Central memory CD8-positive, alpha-beta T cell (primary cell): ENCODE results near the gene ACTR5.

ENCODE experiments used
- ATAC-seq: fragments of 150-1000 bp; cut with Tn5 transposase; replicated peaks from 2 replicates; pipeline ENCODE4 v1.10.0; 2022; ENCODE audit warnings: mild to moderate bottlenecking, moderate FRiP score, moderate number of reproducible peaks; ENCODE audit not compliant: poor library complexity, severe bottlenecking; ENCODE audit errors: extremely low read depth
- DNase-seq, 2 donors: peaks; one replicate each; pipeline ENCODE4 v3.0.0; 2021; ENCODE audit warnings: low spot score in 2 of 2
- H3K27ac Mint-ChIP-seq: one replicate; pipeline ENCODE4 v1.8.0; 2022; ENCODE audit warnings: low read depth, mild to moderate bottlenecking, moderate library complexity, mixed read lengths
- H3K27me3 Mint-ChIP-seq: one replicate; pipeline ENCODE4 v1.8.0; 2022; ENCODE audit warnings: mixed read lengths
- H3K36me3 Mint-ChIP-seq: one replicate; pipeline ENCODE4 v1.8.0; 2022; ENCODE audit warnings: mild to moderate bottlenecking, moderate library complexity, mixed read lengths; ENCODE audit not compliant: insufficient read depth
- H3K4me1 Mint-ChIP-seq: one replicate; pipeline ENCODE4 v1.8.0; 2022; ENCODE audit warnings: mixed read lengths
- H3K4me3 Mint-ChIP-seq: one replicate; pipeline ENCODE4 v1.8.0; 2022; ENCODE audit warnings: mild to moderate bottlenecking, moderate library complexity, mixed read lengths
- H3K9me3 Mint-ChIP-seq: one replicate; pipeline ENCODE4 v1.8.0; 2022; ENCODE audit warnings: mixed read lengths

ACTR5 gene

DNA sequence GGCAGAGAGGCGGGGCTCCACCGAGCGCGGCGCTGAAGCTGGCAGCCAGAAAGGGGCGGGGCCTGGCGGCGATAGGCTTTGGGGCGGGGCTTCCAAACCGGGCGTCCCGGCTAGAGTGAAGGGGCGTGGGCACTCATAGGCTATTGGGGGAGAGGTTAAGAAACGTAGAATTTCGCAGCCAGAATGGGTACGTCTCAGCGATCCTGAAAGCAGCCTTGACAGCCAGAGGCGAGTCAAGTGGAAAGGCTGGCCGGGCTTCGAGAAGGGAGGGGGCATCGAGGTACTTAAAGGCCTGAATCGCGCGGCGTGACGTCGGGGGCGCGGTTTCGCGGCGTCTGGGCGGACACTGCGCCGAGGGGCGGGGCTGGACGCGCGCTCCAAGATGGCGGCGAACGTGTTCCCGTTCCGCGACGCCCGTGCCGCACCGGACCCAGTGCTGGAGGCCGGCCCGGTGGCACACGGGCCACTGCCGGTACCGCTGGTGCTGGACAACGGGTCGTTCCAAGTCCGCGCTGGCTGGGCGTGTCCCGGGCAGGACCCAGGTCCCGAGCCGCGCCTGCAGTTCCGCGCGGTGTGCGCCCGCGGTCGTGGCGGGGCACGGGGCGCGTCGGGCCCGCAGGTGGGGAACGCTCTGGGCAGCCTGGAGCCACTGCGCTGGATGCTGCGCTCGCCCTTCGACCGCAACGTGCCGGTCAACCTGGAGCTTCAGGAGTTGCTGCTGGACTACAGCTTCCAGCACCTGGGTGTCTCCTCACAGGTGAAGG is at the start of gene ACTR5:
TSS of gene ACTR5 (plus strand) at position 364 of the 764 bp plus-strand sequence. CDS start at position 383, 19 bp downstream.
- peaks cover 32% of the 10 kb centered on the region for H3K4me1 Mint-ChIP-seq
- DNase-seq (peak; percentile 97 to 99), ATAC-seq (peak; percentile 87)
- H3K9me3 Mint-ChIP-seq, result no peaks in the 10 kb centered on the region
- peak within 1 kb of the TSS; percentile 99 for H3K27ac Mint-ChIP-seq
- H3K4me3 Mint-ChIP-seq, result peak within 1 kb of the TSS; percentile 97
- no peaks in the 10 kb centered on the region for H3K27me3 Mint-ChIP-seq
- H3K36me3 Mint-ChIP-seq, result peaks cover 16% of the 10 kb centered on the region

DNA sequence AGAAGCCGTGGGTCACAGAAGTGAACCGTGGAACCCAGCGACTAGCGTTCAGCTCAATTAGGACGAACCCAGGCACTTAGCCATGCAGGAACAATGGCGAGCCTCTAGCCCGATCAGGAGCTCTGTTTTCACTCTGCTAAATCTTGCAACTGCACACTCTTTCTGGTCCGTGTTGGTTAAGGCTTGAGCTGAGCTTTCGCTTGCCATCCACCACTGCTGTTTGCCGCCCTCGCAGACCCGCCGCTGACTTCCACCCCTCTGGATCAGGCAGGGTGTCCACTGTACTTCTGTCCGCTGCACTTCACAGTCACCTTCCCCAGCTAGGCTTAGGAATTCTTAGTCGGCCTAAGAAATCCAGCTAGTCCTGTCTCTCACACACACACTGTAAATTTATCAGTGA is 49.7 kb upstream of the ACTR5 start:
- H3K4me3 Mint-ChIP-seq, result no peak overlapping the region
- H3K27me3 Mint-ChIP-seq, result peaks cover 28% of the 10 kb centered on the region
- H3K9me3 Mint-ChIP-seq, result peaks cover 7% of the 10 kb centered on the region
- DNase-seq, result no peak
- no peak overlapping the region for H3K27ac Mint-ChIP-seq
- no peaks in the 10 kb centered on the region for H3K4me1 Mint-ChIP-seq
- no peaks in the 10 kb centered on the region for H3K36me3 Mint-ChIP-seq
- ATAC-seq, result no peak

DNA sequence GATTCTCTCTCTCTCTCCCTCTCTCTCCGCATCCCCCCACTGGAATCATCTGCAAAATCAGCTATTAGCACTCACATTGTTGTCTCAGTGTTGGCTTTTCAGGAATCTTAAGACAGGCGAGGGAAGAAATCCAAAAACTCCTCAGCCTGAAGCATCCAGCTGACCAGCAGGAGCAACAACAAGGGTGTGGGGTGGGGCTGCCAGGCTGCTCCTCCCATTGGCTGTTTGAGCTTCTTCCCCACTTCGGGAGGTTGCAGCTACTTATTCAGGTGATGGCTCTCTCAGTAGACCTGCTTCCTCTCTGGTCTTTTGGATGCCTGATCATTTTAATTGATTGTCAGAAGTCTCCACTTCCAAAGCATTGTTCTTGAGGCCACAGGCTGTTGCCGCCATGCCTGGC is 48.1 kb upstream of the ACTR5 start:
- DNase-seq, result no peak
- Mint-ChIP-seq H3K27me3 (peaks cover 41% of the 10 kb centered on the region), H3K27ac (no peak overlapping the region), H3K4me3 (no peak overlapping the region), H3K9me3 (no peaks in the 10 kb centered on the region), H3K36me3 (no peaks in the 10 kb centered on the region), H3K4me1 (no peaks in the 10 kb centered on the region)
- no peak for ATAC-seq

DNA sequence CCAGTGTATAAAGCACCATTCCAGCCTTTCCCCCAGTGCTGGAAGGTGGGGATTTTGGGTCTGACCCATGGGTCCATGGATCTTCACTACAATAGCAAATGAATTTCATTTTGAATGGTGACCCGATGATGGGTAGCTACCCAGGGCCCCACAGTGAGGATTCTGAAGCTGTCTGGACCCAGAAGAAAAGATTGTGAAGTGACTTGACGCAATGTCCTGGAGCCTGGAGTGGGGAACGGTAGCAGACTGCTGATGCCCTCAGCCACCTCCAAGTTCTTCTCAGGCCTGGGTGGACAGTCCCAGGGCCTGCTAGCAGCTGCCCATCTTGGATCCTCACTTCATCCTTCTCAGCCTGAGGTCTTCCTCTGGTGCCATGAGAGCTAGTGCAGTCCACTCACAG is 47.3 kb upstream of the ACTR5 start:
- no peaks in the 10 kb centered on the region for H3K9me3 Mint-ChIP-seq
- no peaks in the 10 kb centered on the region for H3K4me1 Mint-ChIP-seq
- ATAC-seq, result no peak

DNA sequence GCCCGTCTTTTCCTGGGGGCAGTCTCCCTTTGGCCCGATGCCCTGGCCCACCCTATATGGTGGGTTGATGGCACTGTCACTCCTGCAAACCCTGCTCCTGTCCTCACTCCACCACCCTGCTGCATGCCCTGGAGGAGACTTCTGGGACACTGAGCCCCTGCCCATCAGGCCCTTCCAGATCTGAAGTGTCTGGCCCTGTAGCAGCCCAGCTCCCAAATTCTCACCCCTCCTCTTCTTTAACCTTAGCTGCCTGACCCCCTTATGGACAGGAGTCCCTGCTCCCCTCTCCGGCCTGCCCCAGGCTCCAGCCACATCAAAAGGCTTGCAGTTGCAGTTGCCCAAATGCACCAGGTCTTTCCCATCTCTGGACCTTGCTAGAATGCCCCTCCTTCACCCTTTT is 44.7 kb upstream of the ACTR5 start:
- ATAC-seq (no peak), DNase-seq (no peak)
- Mint-ChIP-seq H3K4me1 (no peaks in the 10 kb centered on the region), H3K27ac (no peak overlapping the region), H3K36me3 (no peaks in the 10 kb centered on the region), H3K4me3 (no peak overlapping the region), H3K9me3 (no peaks in the 10 kb centered on the region), H3K27me3 (peaks cover 56% of the 10 kb centered on the region)

More for the DNA sequence above, 47.3 kb upstream of the ACTR5 start:
- DNase-seq, result no peak
- Mint-ChIP-seq H3K27ac (no peak overlapping the region), H3K4me3 (no peak overlapping the region), H3K27me3 (peaks cover 41% of the 10 kb centered on the region), H3K36me3 (no peaks in the 10 kb centered on the region)

DNA sequence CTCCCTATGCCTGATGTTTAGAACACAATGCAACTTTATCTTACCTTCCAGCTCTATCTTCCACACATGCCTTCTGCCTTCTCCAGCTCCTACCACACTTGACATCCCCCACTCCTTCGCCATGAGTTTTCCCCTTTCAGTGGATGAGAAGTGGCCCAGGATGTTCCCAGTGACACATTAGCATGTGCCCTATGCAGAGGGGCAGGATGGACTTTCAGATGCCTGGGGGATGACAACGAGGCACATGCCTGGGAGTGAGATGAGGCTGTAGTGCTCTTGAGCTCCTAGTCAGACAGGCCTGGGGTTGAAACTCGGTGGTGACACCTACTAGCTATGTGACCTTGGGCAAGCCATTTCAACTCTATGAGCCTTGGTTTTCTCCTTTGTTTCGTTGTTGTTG is 44.1 kb upstream of the ACTR5 start:
- peaks cover 62% of the 10 kb centered on the region for H3K27me3 Mint-ChIP-seq
- no peak overlapping the region for H3K27ac Mint-ChIP-seq
- ATAC-seq (no peak), DNase-seq (no peak)
- H3K9me3 Mint-ChIP-seq, result no peaks in the 10 kb centered on the region
- no peak overlapping the region for H3K4me3 Mint-ChIP-seq
- no peaks in the 10 kb centered on the region for H3K36me3 Mint-ChIP-seq
- no peaks in the 10 kb centered on the region for H3K4me1 Mint-ChIP-seq

DNA sequence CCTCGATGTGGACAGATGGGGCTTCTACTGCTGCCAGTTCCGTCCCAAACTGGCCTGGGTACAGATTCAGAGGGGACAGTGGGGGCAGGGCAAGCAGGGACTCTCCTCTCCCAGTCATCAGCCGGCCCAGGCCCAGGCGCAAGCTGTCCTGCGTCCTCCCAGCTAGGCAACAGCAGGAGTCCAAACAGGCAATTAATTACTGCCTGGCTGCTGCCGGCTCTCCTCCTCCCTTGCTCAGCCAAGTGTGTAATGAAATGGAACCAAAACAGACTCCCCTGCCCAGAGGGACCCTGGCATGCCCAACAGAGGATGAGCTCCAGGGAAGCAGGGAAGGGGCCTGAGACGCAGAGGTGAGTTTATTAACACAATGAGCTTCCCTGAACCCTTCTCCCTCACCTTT is 41.8 kb upstream of the ACTR5 start:
- Mint-ChIP-seq H3K27ac (no peak overlapping the region), H3K9me3 (no peaks in the 10 kb centered on the region), H3K36me3 (no peaks in the 10 kb centered on the region), H3K4me1 (no peaks in the 10 kb centered on the region), H3K4me3 (no peak overlapping the region), H3K27me3 (peaks cover 65% of the 10 kb centered on the region)
- ATAC-seq, result no peak
- DNase-seq, result no peak

DNA sequence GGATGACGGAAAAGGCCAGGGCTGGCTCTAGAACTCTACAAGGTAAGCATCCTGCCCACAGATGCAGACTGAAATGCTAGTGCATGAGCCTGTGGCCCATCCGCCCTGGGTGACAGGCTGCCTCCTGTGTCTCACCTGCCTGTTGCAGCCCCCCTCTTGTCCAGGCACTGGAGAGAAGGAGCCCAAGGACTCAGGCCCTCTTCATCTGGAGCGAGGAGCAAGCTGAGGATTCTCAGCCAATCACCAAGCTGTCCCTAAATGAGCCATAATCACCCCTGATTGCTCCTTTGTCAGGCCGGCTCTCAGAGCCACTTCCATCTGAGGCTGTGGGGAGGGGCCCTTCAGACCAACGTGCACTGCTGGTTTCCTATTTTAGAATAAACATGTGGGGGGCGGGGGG is 34.0 kb upstream of the ACTR5 start:
- no peak for ATAC-seq
- no peak for DNase-seq
- H3K4me1 Mint-ChIP-seq, result no peaks in the 10 kb centered on the region
- no peak overlapping the region for H3K27ac Mint-ChIP-seq
- peaks cover 79% of the 10 kb centered on the region for H3K27me3 Mint-ChIP-seq
- H3K9me3 Mint-ChIP-seq, result no peaks in the 10 kb centered on the region
- no peak overlapping the region for H3K4me3 Mint-ChIP-seq
- H3K36me3 Mint-ChIP-seq, result no peaks in the 10 kb centered on the region

DNA sequence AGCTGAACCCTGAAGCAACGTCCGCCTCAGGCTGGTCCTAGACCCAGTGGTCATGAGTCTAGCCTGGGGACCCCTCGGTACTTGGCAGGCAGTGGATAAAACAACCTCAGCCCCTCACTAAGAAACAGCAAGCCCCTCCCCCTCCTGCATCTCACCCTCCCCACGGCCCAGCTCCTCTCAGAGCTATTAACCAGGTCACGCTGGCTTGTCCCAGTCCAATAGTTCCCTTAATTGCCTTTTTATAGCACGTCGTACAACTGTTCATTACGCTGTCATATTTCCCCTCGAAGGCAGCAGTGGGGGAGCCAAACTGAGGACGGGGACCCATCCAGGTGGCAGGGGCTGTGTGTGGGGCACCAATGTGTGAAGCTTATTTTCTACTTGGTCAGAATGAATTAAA is 32.6 kb upstream of the ACTR5 start:
- H3K27me3 Mint-ChIP-seq, result peaks cover 85% of the 10 kb centered on the region
- DNase-seq, result no peak
- no peak for ATAC-seq
- H3K9me3 Mint-ChIP-seq, result no peaks in the 10 kb centered on the region
- no peak overlapping the region for H3K4me3 Mint-ChIP-seq
- H3K36me3 Mint-ChIP-seq, result no peaks in the 10 kb centered on the region
- no peaks in the 10 kb centered on the region for H3K4me1 Mint-ChIP-seq
- H3K27ac Mint-ChIP-seq, result no peak overlapping the region

DNA sequence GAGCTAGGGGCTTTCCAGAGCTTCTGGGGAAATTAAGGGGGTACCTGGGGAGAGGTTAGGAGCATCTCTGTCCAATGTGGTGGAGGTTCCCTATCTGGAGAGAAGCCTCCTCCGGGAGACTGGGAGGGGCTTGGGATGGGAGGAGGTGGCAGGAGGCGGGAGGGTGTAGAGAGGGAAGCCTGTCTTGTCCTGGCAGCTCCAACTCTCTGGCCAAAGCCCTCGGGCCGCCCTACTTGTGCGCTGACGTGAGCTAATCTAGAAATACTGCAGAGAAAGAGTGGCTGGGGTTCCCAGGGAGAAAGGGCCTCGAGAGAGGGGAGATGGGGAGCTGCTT is 25.6 kb upstream of the ACTR5 start:
- peak overlapping the region; percentile 51 for H3K27ac Mint-ChIP-seq
- no peak for ATAC-seq
- peaks cover 21% of the 10 kb centered on the region for H3K36me3 Mint-ChIP-seq
- DNase-seq, result no peak
- H3K4me1 Mint-ChIP-seq, result peaks cover 31% of the 10 kb centered on the region
- H3K9me3 Mint-ChIP-seq, result no peaks in the 10 kb centered on the region
- H3K4me3 Mint-ChIP-seq, result no peak overlapping the region
- H3K27me3 Mint-ChIP-seq, result peaks cover 97% of the 10 kb centered on the region

DNA sequence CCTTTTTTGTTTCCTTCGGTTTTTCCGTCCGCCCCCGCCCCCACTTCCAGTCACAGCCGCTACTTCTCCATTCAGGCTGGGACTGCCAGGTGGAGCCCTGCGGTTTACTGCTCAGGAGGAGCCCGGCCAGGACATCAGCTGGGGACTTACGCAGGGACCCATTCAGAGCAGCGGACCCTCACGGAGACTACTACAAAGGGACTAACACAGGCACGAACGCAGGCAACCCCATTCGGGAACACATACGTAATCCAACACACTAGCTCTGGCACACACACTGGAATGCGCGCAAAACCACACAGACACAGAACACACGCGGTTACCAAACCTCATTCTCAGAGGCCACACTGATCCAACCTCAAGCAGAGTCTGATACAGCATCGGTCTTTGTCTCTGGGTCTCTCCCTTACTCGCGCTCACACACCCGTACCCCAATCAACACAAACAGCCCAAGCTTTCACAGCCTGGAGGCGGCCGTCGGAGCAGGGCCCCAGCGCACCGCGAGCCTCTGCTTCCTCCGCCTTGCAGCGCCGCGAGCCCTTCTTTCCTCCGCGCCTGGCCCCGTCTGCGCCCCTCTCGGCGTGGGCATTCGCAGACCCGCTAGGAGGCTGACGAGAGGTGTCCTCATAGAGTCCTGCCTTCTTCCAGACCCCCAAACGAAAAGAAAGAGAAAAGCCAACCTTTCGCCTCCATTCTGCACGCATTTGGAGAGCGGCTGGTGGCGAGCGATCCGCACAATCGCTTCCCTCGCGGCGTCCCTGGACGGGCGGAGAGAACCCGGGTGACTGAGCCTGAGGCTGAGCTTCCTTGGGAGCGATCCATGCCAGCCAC is 25.0 kb upstream of the ACTR5 start:
- H3K9me3 Mint-ChIP-seq, result no peaks in the 10 kb centered on the region
- H3K27ac Mint-ChIP-seq, result peak overlapping the region; percentile 32
- H3K4me3 Mint-ChIP-seq, result peak overlapping the region; percentile 31
- peaks cover 37% of the 10 kb centered on the region for H3K4me1 Mint-ChIP-seq
- no peak for DNase-seq
- peaks cover 27% of the 10 kb centered on the region for H3K36me3 Mint-ChIP-seq
- H3K27me3 Mint-ChIP-seq, result peaks cover 97% of the 10 kb centered on the region
- ATAC-seq, result no peak

DNA sequence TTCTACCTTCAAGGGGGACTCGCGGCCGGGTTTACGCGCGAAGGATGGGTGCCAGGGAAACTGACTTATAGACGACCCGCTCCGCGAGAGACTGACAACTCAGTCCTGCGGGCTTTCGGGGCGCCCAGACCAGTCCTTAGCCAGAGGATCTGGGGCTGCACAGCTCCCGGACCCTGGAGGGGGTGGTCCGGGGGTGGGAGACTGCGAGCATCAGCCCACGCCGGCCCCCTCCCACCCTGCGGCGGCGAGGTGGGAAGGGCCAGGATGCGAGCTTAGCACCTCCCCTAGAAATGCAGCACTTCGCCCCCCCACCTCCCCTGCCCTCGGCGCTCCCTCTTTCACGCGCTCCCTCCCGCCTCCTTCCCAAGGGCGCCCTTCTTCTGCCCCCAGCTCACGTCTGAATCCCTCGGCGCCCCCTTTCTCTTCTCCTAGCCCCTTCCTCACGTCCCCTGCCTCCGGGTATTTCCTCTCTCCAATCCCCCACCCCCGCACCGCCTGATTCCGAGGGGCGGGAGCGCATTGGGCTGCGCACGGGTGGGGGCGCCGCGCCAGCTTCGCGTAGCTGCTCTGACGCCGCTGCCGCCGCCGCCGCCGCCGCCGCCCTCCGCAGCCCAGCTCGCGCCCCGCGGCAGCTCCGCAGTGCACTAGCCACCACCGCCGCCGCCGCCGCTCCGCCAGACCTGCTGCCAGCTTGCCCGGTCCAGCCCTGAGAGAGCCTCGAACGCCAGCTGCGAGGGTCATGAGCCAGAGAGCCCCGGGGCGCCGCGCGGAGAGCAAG is 24.2 kb upstream of the ACTR5 start, which contains the start of gene SLC32A1:
TSS of gene SLC32A1 (plus strand) at position 639 of the 778 bp plus-strand sequence. CDS start 239 bp downstream, outside the sequence.
- H3K9me3 Mint-ChIP-seq, result no peaks in the 10 kb centered on the region
- peaks cover 97% of the 10 kb centered on the region for H3K27me3 Mint-ChIP-seq
- H3K27ac Mint-ChIP-seq, result peak within 1 kb of the TSS; percentile 32
- peak within 1 kb of the TSS; percentile 57 for H3K4me3 Mint-ChIP-seq
- ATAC-seq (no peak), DNase-seq (no peak)
- peaks cover 41% of the 10 kb centered on the region for H3K4me1 Mint-ChIP-seq
- H3K36me3 Mint-ChIP-seq, result peaks cover 31% of the 10 kb centered on the region
